Embryonic facial prominence (tissue), 1 donor: Measurements from ENCODE around the gene ZEB2.

Experiments used
- DNase-seq: peaks from one replicate; pipeline ENCODE4 v3.0.0-alpha.2; 2016; ENCODE audit errors: extremely low spot score

The ZEB2 gene

GRCh38 chr2:144471305-144472045 is 48.4 kb downstream of the ZEB2 start:
- DNase-seq = no peak

DNA sequence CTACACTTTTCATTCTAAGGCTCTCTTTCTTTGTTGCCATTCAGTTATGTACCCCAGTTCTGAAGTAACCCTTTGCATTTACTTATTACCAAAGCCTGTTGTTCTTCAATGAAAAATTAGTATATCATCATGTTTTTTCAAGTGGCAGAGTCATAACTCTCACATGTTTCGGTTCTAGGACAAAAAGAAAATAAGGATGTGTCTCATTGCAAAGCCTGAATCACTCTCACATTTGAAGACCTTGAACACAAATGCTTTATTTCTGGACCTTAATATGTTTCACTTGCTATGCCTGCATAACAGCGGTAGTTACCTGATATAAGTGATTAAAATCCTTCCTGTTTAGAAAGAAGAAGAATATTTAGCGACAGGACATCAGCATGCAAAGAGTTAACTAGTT is 49.1 kb downstream of the ZEB2 start:
- no peak for DNase-seq

GRCh38 chr2:144470334-144470733 is 49.6 kb downstream of the ZEB2 start:
- DNase-seq = no peak

- no peak for DNase-seq
These were observed 50.1 kb downstream of the ZEB2 start for GRCh38 chr2:144469798-144470197.

DNA sequence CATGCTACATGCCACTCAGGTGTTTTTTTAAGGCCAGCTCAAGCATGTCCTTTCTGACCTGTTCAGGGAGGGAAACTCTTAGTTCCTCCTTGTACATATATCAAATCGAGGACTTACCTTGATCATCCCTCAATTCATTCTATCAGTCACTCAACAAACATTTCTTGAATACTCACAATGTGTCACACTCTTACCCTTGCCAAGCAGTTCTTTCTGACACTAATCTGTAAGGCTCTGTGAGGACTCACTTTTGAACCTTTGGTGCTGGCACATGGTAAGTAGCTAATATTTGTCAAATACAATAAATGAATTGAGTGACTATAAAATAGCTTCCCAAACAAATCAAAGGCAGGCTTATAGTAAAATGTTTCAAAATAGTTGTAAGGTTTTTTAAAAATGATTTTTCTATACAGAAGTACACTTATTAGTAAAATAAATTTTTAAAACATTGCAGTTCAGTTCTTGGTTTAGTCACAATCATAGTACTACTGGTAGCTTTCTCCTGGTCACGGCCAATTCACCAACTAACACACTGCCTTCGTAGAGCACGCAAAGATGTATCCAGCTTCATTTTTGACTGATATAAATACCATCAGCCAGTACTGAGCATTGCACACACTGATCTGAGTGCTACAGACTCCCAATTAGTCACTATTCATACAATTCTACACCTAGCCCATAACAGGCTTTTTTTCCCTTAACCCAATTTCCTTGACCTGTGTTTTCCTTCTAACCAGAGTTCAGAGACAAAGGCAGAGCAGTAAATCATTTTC is 50.9 kb downstream of the ZEB2 start:
- no peak for DNase-seq

DNA sequence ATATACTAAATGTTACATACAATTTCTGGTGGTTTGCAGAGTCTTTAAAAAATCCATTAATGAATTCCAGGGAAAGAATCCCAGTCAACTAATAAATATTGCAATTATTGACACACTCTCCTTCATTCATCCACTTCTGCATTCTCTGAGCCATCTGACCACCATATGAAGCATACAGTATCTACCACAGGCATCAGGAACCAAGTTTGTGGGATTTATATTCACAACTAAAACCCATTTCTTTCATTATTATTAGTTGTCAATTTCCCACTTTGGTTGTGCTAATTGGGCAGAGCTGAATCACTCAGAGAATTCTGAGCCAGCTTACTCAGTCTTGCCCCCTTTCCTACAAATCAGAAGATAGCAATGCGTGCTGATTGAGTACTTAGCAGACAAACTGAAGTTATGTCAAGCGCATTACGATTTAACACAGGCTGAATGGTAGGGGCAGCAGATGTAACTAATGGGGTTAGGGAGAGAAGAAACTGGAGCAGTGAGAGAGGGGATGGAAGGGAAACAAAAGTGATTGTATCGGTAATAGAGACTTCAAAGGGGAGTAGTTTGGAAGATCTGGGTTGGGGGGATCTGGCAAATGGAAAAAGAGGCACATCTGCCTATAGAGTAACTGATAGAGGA is 52.3 kb downstream of the ZEB2 start:
- no peak for DNase-seq

DNA sequence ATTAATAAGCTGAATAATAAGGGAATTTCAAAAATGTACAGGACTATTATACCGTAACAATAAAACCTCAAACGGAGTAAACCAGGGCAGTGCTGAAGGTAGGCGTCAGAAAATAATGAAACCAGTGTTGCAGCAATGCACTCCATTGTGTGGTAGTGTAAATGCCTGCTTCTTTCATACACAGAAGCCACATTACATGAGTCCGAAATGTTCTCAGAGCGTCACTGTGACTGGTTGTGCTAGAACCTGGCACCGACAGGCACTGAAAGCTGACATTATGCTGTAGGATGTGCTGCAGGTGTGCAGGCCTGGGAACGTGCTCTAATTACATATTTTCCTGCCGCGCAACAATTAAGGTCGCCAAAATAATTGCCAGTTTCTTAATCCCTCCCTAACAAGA is 53.3 kb downstream of the ZEB2 start:
- DNase-seq = no peak

DNA sequence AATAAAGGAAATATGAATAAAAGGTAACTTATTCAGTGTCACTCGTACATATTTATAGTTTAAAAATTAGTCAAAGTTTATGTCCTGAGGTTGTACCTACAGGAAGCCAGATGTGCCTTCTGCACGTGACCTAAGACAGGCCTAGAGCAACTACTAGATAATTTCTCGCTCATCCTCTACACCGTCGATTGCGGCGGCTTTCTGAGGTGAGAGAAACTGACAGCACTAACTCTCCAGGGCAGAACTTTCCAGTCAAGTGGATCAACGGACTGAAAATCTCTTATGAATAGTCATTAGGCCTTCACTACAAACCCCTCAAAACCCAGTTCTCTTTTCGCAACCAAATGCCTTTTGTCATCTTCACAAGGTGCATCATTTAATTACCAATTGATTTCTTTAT is 54.2 kb downstream of the ZEB2 start:
- no peak for DNase-seq

GRCh38 chr2:144464730-144465129 is 55.2 kb downstream of the ZEB2 start:
- DNase-seq = no peak

DNA sequence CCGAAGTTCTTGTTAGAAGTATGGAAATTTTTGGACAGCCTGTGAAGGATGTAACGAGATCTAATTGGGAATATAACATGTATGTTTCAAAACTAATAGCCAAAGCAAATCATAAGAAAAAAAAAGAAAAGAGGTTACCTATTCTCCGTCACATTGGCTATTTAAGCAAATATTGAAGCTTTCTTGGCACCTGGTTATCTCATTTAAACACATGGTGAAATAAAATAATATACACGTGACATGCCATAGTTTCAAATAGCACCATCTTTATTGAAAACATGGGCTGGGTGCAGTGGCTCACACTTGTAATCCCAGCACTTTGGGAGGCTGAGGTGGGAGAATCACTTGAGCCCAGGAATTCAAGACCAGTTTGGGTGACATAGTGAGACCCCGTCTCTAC is 56.7 kb downstream of the ZEB2 start:
- DNase-seq = no peak

GRCh38 chr2:144462266-144462665 is 57.7 kb downstream of the ZEB2 start:
- no peak for DNase-seq

GRCh38 chr2:144461308-144461766 is 58.6 kb downstream of the ZEB2 start:
- no peak for DNase-seq

DNA sequence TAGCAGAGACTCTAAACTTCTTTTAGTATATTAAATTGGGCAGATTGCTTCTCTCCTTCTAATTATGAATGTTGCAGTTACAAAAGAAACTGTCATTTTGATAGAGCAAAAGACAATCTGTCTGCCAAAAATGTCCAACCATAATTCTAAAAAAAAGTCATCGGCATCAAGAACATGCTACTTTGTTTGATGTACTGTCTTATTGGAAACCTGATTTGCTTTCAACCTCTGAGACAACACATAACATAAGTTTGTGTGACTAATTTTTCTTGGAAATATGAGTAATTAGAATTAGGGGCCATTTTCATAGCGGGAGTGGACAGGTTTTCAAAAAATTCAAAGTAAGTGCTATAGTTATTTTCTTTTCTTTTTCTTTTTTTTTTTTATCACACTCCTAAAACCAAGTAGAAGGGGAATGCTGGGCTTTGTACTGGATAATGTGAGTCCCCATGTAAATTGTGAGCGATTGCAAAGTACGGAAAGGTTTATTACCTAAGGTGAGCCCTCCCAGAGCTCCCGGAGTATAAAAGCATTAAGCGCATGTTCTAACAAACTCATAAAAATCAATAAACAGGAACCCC is 59.1 kb downstream of the ZEB2 start:
- DNase-seq = no peak

DNA sequence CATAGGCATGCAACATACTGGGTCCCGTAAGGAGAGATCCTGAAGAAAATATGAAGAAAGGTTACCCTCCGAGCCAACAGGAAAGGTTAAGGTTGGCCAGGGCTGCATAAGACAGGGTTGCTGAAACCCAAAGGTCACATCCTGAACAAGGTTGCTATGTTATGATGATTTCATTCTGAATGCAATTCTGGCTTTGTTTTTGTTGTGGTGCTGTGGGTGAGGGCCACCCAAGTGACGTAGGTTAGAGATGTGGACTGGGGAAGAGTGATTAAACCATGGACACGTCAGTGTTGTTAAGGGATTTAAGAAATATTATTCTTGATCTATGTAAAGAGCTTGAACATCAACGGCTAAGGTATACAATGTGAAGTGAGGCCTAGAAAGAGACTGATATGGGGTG is 60.0 kb downstream of the ZEB2 start:
- no peak for DNase-seq

- no peak for DNase-seq
These were observed 60.6 kb downstream of the ZEB2 start for GRCh38 chr2:144459286-144459685.

- DNase-seq = no peak
These were observed 61.4 kb downstream of the ZEB2 start for GRCh38 chr2:144458541-144458940.

GRCh38 chr2:144456680-144457079 is 63.2 kb downstream of the ZEB2 start:
- no peak for DNase-seq

DNA sequence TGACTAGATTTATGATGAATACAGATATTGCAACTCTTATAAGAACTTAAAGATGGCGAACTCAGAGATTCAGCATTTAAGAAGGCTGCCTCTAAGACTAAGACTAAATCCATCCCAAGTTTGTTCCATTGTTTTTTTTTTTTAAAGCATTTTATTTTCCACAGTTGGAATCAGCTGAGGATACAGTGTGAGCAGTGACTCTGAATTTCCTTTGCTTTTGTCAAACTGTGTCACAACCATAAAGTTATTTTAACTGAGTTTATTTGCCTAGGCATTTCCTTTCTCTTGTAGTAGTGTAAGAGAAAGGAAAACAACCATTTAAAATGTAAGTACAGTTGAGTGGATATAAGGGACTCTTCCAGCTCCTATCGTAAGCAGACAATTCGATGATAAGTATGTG is 63.9 kb downstream of the ZEB2 start:
- DNase-seq = no peak

DNA sequence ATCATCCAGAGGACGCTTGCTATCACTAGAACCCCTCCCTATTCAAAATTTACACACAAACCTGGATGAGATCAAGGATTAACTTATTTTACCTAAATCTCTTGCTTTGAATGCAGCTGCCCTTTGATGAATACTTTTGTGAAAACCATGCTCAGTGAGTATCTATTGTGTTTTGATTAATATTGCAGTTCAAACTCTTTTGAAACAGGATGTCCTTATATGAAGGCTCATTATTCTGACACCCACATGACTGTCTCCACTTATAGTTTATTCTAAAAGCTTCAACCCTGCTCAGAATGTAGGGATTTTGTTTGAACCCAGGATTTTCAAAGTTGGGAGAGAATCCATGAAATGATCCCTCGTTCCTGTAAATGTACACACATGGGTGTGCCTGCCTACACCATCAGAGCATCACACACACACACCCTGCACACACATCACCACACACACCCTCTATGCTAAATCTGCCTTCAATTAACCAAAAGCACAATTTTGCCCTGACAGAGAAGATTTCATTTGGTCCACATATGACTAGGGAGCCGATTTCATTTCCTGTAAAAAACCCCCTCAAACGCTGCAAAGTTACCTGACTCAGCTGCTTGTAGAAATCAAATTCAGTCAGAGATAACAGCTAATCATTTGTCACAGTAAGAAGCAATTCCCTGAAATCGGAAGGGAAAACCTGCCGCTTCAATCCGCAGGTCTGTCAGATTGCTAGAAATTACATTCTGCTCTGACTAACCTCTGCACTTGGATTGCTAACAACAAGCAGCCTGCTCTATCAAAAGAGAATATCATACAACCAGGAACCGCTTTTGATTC is 65.2 kb downstream of the ZEB2 start:
- no peak for DNase-seq

DNA sequence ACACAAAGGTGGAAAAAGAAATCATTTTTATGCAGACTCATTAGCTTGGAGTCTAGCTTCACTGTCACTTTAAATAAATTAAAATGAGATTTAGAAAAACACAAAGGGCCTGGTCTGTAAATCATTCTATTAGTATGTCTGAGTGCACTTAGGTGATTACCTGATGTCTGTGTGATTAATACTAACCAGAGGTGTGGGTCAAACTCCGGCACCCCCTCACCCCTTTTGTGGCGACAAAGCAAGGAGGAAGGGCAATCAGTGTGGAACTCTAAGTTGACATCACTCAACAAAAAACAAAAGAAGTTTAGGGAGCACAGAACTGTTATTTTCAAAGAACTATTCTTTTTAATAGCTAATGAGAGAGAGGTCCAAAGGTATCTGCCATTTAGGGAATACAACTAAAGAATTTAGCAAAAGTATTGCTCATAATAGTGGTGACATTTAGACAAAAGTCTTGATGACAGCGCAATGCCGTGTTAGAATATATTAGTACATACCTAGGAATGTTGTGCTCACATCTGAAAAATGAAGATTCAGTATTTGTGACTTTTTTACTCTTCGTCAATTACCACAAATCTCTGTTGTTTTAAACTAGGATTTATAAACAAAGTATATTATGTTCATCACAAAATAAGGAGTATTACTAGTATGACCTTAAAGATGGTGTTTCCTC is 66.3 kb downstream of the ZEB2 start:
- DNase-seq = no peak

GRCh38 chr2:144452989-144453336 is 67.0 kb downstream of the ZEB2 start:
- DNase-seq = no peak
